ENCODE results near the gene TALDO1. TPM values are rescaled to one million over a fixed set of nuclear protein-coding genes. Genes with fewer than 3 reads are reported as not detected.

The TALDO1 gene
- total and polyA plus RNA-seq, 2 donors (not counting 3 experiments of a cell fraction or from before 2014, with no cell fraction given): 211 to 294 TPM

- H3K9ac ChIP-seq (replicated peaks; ENCODE audit: extremely low read depth, insufficient read depth, low read length): no peak overlapping the region
- no peaks in the 10 kb centered on the region for H3K9me3 ChIP-seq (replicated peaks; ENCODE audit: control insufficient read depth, insufficient read depth, low read length)
- H3K4me1 ChIP-seq (ENCODE audit: control insufficient read depth, extremely low read depth, insufficient read depth, low read length): peaks cover 23% of the 10 kb centered on the region
- no peak overlapping the region for H2AFZ ChIP-seq (ENCODE audit: low read depth, low read length)
- no peak overlapping the region for H3K27ac ChIP-seq (ENCODE audit: insufficient read depth, low read depth, low read length)
- BruUV-seq (replicated peaks): no TSS peak
- no peaks in the 10 kb centered on the region for H3K36me3 ChIP-seq (ENCODE audit: control insufficient read depth in 2 of 2, extremely low read depth in 1 of 2, insufficient read depth in 2 of 2, low read length in 2 of 2)
- no peak for FAIRE-seq
- no peaks in the 10 kb centered on the region for H3K9me1 ChIP-seq (replicated peaks; ENCODE audit: control insufficient read depth, extremely low read depth, insufficient read depth, low read length)
- H3K4me3 ChIP-seq (replicated peaks in 1 of 3; ENCODE audit: insufficient read depth in 1 of 3, low read depth in 1 of 3, low read length in 3 of 3): no peak overlapping the region
- dilution Hi-C loops (cut with MboI; ENCODE audit: extremely low pct_ligation_motif_present, low sequenced_read_pairs): no loop called here
- intact Hi-C loops (cut with micrococcal nuclease): no loop called here
- no peak for DNase-seq (ENCODE audit: low read depth, low spot score)
- CTCF ChIA-PET: no interaction called here
- no peaks in the 10 kb centered on the region for H3K27me3 ChIP-seq (ENCODE audit: control insufficient read depth in 2 of 2, insufficient read depth in 2 of 2, low read length in 2 of 2)
- POLR2A ChIA-PET: interaction anchor here (0.7 kb wide), 1 partner anchor 15 kb away, joined by 3 read pairs; no protein-coding TSS in a partner anchor
- H3K79me2 ChIP-seq (ENCODE audit: control insufficient read depth, insufficient read depth, low read length): peaks cover 41% of the 10 kb centered on the region
- no peak overlapping the region for H3K4me2 ChIP-seq (ENCODE audit: insufficient read depth, low read length)
- H4K20me1 ChIP-seq (replicated peaks; ENCODE audit: control insufficient read depth, extremely low read depth, insufficient read depth, low read length): no peaks in the 10 kb centered on the region
- TF ChIP-seq GATA2 (IDR thresholded peaks at IDR 0.05; ENCODE audit: insufficient read depth, insufficient read length, low read depth, low read length): no peak
- TF ChIP-seq, protein P1, sequence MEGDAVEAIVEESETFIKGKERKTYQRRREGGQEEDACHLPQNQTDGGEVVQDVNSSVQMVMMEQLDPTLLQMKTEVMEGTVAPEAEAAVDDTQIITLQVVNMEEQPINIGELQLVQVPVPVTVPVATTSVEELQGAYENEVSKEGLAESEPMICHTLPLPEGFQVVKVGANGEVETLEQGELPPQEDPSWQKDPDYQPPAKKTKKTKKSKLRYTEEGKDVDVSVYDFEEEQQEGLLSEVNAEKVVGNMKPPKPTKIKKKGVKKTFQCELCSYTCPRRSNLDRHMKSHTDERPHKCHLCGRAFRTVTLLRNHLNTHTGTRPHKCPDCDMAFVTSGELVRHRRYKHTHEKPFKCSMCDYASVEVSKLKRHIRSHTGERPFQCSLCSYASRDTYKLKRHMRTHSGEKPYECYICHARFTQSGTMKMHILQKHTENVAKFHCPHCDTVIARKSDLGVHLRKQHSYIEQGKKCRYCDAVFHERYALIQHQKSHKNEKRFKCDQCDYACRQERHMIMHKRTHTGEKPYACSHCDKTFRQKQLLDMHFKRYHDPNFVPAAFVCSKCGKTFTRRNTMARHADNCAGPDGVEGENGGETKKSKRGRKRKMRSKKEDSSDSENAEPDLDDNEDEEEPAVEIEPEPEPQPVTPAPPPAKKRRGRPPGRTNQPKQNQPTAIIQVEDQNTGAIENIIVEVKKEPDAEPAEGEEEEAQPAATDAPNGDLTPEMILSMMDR (IDR thresholded peaks at IDR 0.05; ENCODE audit: extremely low read depth in 1 of 2, insufficient read depth in 1 of 2, low read depth in 1 of 2, low read length in 2 of 2): no peak
- no peak for TF ChIP-seq JUN (IDR thresholded peaks at IDR 0.05; ENCODE audit: borderline replicate concordance, insufficient read depth, insufficient read length, low read depth)
- no peak for TF ChIP-seq EZH2 (IDR thresholded peaks at IDR 0.05; ENCODE audit: borderline replicate concordance, low read depth, low read length, severe bottlenecking)
- no peak for TF ChIP-seq MYC (IDR thresholded peaks at IDR 0.05; ENCODE audit: low read depth, low read length)
Measured at GRCh38 chr11:778976-779954, 32.0 kb downstream of the TALDO1 start.

Measured in endothelial cell of umbilical vein (primary cell).